Adipose tissue (tissue), 3 donors: ENCODE data around the gene PAQR9. TPM values are rescaled to one million over a fixed set of nuclear protein-coding genes. Genes with fewer than 3 reads are reported as not detected.

Source experiments
- H3K27ac ChIP-seq: one replicate; pipeline ENCODE4 v1.5.1; 2013; ENCODE audit warnings: low read depth, low read length
- WGBS, 3 donors: extraction: QIAGEN DNeasy Blood & Tissue Kit; methylation state at CpG; one replicate each; pipeline ENCODE4 v1.1.7; 2013; 5-methylcytosine and 5-hydroxymethylcytosine counted together
- polyA plus RNA-seq, 3 donors: library from polyadenylated mRNA; stranded (reverse); fragments of 200-250 nt; gene quantifications; one replicate each; pipeline ENCODE4 v1.2.3, GENCODE V29; 2013
- donor health status: healthy with polysubstance abuse.
- donor health status: Bipolar disorder and iron deficiency.
- donor health status: healthy.

PAQR9 gene
- polyA plus RNA-seq, 3 donors, result 0.06 to 0.13 TPM; not detected in 1

DNA sequence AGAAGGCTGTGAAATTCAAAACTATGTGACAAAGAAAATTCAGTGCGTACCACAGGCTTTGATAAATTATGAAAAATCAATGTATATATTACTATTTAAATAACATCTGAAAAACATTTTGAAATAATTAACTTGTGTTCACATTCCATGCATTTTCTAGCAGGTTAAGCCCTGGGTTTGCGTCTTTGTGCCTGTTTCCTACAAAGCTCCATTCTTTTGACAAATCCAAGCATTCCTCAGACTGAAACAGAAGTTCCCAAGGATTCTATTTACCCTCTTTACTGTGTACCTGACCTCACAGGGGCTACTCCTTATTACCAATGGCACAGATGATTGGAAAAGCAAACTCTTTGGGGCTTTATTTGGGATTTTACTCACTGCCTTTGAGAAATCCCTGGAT, 1.9 kb downstream of the PAQR9 start:
- 24 to 92% (median 90%) methylated on average over 2 of the region's 2 CpGs for WGBS, 3 donors
- H3K27ac ChIP-seq, result no peak overlapping the region

DNA sequence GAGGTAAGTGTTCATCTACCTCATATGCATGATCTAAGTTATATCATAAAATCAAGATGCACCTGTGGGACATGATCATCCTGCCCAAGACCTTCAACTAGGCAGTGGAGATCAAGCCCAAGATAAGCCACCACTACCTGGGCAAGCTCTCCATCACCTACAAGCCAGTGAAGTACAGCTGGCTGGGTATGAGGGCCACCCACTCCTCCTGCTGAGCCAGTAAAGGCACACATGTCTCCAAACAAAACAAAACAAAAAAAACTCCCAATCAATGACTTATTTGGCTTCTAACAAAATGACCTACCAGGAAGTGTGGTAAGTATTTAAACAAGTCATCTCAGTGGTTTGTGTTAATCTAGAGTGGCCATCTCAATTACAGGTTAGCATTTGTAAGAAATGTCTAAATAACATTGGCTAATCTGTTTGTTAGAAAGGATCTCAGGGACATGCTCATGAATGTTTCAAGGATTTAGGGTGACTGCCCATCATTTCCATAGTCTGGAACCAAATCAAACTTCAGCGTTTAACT, 3.1 kb downstream of the PAQR9 start:
- no peak overlapping the region for H3K27ac ChIP-seq
- 57 to 89% (median 88%) methylated on average over 1 of the region's 1 CpG for WGBS, 3 donors

DNA sequence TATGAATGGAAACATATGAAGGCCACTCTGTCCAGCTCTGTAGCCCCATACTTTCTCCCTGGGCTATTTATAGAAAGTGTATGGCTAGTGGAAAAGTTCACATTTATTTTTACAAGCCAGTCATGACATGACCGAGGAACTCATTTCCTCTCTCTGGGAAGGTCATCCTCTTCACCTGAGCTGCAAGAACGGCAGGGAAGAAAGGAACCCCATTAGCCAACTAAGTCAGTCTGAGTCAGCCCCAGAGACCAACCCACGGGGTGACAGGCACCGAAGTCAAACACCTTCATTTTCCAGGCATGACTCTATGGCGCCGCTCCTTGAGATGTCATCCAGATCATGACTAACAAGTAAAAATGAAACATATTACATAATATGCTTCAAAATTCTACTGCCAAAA, 4.8 kb downstream of the PAQR9 start:
- no peak overlapping the region for H3K27ac ChIP-seq
- 57 to 75% (median 67%) methylated on average over 6 of the region's 6 CpGs for WGBS, 3 donors

DNA sequence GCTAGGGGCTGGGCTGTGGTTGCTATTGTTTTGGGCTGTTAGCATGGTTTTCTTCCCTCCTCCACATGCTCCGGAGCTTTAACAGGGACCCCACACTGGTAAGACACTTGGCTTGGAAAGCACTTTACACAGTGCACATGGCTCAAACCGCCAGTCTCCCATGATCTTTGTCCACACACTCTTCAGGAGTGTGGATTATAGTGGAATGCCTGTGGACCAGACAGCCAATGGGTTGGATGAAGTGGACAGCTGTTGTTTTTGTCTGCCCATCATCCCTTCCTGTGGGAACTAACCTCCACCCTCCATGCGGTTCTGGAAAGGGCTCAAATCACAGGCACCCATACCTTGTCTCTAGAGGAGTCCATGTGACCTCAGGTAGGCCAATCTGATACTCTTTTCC, 10.0 kb downstream of the PAQR9 start:
- no peak overlapping the region for H3K27ac ChIP-seq
- 69 to 88% (median 84%) methylated on average over 3 of the region's 3 CpGs for WGBS, 3 donors

DNA sequence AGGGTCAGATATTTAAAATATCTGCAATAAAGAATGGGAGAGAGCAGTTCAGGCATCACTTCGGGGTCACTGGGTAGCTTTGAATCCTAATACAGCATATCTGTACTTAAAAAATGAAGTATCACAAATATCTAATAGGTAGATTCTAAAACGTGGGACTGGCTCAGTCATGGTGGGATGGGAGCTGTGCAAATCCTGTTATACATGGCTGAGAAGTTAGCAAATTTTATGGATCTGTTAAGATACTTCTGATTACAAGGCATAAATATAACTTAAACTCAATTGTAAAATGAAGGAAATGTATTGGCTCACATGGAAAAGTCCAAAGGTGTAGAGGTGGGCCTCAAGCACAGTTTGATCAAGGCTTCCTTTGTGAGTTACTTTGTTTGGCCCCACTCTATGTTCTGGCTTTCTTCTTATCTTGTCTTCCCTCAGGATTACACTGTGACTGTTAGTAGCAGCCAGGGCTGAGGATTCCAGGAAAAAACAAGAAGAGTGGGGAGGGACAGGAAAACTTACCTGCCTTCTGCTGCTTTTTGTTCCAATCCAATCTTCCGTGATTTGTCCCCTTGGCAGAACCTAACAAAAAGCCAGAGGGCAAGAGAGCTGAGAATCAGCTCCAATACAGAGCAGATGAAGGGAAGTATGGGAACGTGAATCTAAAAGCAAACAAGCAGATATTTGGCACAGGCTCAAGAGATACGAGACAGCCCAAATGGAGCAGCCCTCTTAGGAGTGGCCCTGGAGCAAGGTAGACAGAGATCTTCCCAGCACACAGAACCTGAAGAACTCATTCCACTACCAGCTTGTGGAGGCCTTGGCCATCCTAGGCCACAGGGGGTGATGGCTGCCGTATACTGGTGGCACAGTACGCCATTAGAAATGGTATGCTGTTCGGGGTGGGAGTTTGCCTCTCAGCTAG, 10.9 kb downstream of the PAQR9 start:
- 70 to 81% (median 78%) methylated on average over 8 of the region's 8 CpGs for WGBS, 3 donors
- no peak overlapping the region for H3K27ac ChIP-seq

DNA sequence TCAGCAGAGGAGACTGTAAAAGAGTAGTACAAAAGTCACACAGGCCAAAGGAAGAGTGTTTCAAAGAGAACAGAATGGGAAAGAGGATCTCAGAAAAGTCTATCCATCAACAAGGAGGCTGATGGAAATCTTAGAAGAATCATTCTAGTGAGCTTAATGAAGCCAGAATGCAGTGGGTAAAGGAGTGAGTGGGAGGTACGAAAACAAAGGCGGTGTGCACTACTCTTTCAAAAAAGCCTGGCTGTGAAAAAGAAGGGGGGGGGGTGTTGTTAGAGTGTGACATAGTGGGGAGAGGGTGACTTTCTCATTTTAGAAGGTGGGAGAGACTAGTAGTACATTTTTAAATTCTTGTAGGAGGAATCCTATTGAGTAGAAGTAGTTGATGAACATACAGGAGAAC, 11.7 kb downstream of the PAQR9 start:
- 93 to 98% (median 93%) methylated on average over 2 of the region's 2 CpGs for WGBS, 3 donors
- H3K27ac ChIP-seq, result no peak overlapping the region

DNA sequence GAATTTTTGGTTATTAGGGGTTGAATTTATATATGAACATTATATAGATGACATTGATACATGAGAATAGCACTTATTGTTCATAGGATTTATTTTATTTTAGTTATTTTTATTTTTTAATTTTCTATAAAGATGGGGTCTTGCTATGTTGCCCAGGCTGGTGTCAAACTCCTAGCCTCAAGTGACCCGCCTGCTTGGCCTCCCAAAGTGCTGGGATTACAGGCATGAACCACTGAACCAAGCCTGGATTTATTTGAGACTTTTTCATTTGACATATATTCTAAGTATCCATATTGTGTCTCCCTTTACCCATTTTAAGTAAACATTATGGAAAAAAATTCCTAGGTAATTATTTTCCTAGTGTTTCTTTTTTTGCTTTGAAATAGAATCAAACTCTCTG, 12.5 kb downstream of the PAQR9 start:
- no peak overlapping the region for H3K27ac ChIP-seq
- WGBS, 3 donors, result 91 to 96% (median 96%) methylated on average over 1 of the region's 1 CpG

DNA sequence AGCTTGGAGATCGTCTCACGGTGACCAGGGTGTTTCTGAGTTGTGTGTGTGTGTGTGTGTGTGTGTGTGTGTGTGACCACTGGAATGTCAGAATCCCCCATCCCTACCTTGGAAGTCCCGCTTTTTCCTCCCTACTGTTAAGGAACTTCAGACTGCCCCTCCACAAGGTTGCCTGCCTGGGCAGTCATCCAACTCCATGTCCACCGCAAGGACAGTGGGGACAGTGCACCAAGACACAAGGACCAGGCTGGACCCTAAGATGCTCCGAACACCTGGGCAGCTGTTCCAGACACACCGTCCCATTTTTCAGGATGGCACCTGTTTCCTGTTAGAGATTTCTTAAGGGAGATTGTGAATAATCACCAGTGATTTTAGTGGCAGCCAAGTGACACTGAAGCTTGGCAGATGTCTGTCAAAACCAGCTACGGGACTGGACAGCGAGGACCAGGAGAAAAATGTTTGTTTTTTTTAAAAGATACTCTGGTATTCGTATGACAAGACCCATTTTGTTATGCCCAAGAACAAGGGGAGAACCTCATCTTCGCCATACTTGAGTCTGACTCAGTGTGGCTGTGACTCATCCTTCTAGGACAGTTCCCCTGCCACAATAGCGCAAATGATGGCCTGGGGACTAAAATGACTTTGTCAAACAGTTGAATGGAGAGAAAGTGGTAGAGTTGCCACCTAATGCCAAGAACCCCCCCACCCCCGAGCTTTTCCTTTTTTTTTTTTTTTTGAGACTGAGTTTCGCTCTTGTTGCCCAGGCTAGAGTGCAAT, 15.5 kb downstream of the PAQR9 start:
- no peak overlapping the region for H3K27ac ChIP-seq
- 75 to 84% (median 79%) methylated on average over 12 to 13 of the region's 13 CpGs for WGBS, 3 donors

DNA sequence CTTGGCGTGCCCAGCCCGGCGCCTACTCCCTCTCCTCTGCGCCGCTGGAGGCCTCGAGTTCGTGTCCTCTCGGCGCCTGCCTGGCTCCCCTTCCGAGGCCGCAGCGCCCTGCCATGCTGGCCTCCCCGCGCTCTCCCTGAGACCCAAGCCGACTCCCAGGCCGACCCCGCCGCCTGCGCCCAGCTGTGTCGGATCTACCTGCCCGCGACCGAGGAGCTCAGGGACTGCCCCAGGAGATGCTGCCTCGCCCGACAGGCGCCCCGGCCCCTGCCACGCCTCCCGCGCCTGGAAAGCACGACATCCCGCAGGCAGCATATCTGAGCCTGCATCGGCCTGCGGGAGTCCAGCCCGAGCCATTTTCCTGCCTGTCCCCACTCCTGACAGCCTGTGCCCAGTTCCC, 16.1 kb downstream of the PAQR9 start:
- H3K27ac ChIP-seq, result no peak overlapping the region

DNA sequence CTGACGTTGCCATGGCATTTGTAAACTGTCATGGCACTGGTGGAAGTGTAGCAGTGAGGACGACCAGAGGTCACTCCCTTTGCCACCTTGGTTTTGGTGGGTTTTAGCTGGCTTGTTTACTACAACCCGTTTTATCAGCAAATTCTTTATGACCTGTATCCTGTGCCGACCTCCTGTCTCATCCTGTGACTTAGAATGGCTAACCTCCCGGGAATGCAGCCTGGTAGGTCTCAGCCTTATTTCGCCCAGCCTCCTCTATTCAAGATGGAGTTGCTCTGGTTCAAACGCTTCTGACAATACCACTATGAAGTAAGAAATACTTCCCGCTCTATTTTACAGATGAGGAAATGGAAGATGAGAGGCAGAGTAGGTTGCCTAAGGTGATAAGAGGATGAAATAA, 16.6 kb downstream of the PAQR9 start:
- 46 to 59% (median 53%) methylated on average over 8 of the region's 8 CpGs for WGBS, 3 donors
- H3K27ac ChIP-seq, result no peak overlapping the region

More for the DNA sequence above, 16.1 kb downstream of the PAQR9 start:
- WGBS, 3 donors, result 14 to 19% (median 17%) methylated on average over 31 to 34 of the region's 35 CpGs

DNA sequence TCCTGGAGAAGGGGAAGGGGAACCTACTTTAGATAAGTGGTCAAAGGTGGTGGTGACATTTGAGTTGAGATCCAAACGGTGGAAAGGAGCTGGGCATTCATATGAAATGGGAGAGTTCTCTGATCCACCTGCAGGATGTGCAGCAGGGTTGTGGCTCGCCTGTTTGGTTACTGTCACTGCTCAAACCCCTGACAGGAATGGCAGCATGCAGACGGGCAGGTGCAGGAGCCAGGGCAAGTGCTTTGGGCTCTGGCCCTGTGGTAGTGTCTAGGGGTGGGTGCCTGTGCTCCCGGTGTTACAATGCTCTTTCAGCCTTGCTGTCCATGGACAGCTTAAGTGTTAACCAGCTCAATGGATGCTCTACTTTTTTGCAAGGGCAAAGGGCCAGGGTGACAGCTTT, 18.5 kb downstream of the PAQR9 start:
- no peak overlapping the region for H3K27ac ChIP-seq
- WGBS, 3 donors, result 80 to 86% (median 82%) methylated on average over 4 of the region's 4 CpGs

DNA sequence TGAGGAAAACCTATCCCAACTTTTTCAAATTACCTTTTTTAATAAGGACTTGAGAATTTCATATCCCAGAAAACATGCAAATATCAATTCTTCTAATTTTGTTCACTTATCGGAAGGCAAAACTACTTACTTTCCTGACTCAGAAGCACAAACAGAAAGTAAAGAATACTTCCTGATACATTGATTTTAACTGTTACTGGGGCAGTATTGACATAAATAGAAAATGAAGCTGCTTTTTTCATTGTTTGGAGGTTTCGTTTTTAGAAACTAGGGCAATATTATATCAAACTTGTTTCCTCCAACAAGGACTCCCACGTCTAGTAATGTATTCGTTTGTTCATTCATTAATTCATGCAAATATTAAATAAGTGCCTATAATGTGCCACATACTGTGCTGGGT, 19.1 kb downstream of the PAQR9 start:
- WGBS, 3 donors, result 49 to 66% (median 60%) methylated on average over 4 of the region's 4 CpGs
- no peak overlapping the region for H3K27ac ChIP-seq

DNA sequence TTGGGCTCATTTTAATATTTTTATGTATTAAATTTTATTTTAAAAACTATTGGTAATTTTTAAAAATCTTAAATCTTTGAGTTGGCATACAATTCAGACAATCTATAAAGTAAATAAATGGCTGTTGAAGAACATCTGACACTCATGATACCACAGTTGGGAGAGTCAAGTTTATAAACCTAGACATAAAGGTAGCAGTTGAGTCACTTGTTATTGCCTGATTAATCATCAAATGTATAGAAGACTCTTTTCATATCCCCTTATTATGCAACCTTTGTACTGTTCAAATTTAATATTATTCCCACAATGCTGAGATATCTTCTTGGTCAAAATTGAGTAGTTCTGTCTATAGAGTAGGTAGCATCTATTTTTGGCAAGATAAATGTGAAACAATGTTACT, 19.6 kb downstream of the PAQR9 start:
- H3K27ac ChIP-seq, result no peak overlapping the region

DNA sequence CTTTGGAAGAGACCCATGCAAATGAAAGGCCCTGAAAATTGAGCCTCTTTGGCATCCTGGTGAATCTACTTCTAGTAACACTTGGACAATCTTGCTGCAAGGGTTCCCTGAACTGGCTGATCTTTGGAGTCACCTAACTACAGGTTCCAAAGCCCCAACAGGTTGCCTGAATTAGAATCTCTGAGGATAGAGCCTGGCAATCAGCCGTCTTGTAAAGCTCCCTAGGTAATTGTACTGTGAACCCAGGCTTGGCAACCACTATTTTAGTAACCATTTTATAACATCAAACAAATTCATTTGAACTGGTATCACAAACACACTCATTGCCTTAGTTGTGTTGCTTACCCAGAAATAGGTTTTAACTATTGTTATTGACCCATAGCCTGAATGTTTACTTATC, 20.1 kb downstream of the PAQR9 start:
- H3K27ac ChIP-seq, result no peak overlapping the region
- WGBS, 3 donors, result 89 to 92% (median 90%) methylated on average over 1 of the region's 1 CpG

DNA sequence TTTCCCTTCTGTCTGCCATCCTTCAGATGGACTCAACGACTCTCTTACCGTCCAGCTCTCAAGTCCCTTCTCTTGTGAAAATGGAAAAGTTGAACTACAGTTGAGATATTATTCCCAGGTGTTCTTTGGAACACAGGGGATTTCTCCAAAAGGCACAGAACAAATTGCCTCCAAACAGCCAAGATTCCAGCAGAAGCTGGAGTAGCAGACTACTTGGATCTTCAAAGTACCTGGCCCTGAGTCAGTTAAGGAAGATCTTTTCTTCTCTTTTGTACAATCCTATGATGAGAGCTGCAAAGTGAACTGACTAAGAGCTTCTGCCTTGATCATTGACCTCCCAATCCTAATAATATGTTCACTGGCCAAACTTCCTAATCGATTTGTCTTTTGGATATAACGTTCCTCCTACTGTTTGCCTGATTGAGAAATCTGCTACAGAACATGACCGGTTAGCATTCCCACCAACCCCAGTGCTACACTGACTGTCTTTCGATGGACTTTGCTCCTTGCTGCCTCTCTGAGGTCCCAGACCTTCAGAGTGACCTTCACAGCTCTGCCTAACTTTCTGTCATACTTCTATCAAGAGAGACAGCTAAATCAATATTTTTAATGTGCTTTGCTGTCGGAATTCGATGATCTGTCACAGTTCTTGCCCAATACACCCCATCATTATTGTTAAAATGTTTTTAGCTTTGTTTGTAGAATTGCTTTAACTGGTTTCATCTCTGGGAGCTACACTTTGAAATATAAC, 21.9 kb downstream of the PAQR9 start:
- WGBS, 3 donors, result 54 to 90% (median 87%) methylated on average over 8 of the region's 8 CpGs
- no peak overlapping the region for H3K27ac ChIP-seq

DNA sequence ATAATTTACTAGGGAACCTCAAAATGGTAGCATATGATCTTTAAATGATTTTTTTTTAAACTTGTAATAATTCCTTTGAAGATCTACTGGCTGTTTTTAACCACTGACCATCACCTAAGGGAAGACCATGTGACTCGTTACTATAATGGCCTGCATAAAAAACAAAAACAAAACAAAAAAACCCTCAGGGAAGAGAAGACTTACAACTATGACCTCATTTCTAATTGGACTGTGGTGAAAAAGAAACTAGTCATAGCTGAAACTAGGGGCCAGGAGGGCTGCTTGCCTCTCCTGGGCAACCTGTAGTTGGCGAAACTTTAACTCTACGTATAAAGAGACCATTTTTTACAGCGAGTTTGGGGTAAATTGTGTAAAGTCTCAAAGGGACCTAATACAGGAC, 23.0 kb downstream of the PAQR9 start:
- 66 to 80% (median 79%) methylated on average over 4 of the region's 4 CpGs for WGBS, 3 donors
- H3K27ac ChIP-seq, result no peak overlapping the region

DNA sequence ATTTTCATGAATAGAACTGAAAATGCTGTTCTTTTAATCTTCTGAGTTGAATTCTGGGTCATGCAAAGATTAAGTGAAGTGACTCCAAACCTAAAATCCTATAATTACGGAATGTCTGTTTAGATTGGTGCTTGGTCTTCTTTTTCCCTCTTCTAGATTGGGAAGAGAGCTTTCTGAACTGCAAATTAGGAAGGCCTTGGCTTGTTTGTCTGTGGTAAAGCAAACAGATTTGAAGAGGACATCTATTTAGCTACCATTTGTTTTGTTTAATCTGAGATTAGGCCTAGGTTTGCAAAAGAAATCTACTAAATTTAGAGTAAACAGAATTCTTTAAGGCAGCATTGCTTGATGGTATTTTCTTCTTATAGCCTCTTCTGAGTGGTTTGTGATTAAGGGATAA, 23.5 kb downstream of the PAQR9 start:
- H3K27ac ChIP-seq, result no peak overlapping the region
- WGBS, 3 donors, result 85 to 98% (median 96%) methylated on average over 1 of the region's 1 CpG

DNA sequence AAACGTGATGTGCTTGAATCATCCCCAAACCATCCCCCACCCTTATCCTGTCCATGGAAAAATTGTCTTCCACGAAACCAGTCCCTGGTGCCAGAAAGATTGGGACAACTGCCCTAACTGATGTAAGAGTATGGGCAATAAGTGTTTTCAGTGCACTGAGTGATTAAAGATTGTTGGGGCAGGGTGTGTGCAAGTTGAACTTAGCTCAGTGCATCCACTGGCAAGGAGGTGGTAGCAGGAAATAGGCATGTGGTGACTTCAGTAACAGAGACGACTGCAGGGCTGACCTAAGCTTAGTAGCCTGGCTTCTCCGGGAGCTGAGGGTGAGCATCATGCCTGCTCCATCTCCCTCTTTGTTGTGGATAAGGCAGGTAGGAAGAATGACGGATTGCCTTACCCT, 27.5 kb downstream of the PAQR9 start:
- no peak overlapping the region for H3K27ac ChIP-seq
- 65 to 76% (median 73%) methylated on average over 5 of the region's 5 CpGs for WGBS, 3 donors

DNA sequence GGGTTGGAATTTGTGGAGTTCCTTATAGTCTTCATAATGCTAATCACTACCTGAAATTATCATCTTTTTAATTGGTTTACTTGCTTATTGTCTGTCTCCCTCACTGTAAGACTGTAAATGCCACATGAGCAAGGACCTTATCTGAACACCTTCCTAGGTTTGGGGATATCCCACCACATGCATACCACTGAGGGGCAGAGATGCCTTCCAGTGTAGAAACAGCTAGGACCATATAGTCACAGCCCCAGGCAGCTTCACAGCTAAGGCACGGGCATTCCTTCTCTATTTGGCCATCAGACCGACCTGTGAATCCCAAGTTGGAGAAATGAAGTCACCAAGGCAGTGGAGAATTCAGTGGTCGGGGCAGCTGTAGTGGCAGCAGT, 28.6 kb downstream of the PAQR9 start:
- H3K27ac ChIP-seq, result no peak overlapping the region
- 84 to 91% (median 90%) methylated on average over 3 of the region's 3 CpGs for WGBS, 3 donors
